Measurements from ENCODE around the gene LAMA5. TPM values are rescaled to one million over a fixed set of nuclear protein-coding genes. Genes with fewer than 3 reads are reported as not detected.

The LAMA5 gene
- total RNA-seq, 1 donor from 2014 or later = 0.70 TPM

DNA sequence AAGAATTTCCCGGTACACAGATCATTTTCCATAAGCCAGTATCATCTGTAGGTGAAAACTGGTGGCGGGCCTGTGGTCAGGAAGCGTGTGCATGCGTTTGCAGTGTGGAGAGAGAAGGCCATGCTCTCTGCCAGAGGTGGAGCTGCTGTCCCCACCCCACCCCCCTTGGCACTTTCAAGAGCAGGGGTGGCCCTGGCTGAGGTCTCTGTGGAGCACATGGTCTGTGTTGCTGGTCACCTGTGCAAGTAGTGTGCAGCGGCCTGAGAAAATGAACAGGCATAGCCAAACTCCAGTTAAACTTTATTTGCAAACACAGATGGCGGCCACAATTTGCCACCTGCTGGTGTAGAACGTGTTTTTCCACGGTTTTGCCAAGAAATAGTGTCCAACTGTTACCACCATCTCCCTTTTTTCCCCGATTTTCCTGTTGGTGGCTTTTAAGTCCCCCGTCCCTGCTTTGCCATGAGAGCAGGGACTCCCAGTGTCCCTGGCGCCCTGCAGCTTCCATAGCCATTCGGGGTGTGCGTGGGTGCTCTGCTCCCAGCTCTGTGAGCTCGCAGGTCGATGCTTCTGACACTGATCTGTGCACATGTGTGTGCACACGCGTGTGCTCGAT is 61.9 kb downstream of the LAMA5 start:
- intact Hi-C loops (cut with micrococcal nuclease) = no loop called here

DNA sequence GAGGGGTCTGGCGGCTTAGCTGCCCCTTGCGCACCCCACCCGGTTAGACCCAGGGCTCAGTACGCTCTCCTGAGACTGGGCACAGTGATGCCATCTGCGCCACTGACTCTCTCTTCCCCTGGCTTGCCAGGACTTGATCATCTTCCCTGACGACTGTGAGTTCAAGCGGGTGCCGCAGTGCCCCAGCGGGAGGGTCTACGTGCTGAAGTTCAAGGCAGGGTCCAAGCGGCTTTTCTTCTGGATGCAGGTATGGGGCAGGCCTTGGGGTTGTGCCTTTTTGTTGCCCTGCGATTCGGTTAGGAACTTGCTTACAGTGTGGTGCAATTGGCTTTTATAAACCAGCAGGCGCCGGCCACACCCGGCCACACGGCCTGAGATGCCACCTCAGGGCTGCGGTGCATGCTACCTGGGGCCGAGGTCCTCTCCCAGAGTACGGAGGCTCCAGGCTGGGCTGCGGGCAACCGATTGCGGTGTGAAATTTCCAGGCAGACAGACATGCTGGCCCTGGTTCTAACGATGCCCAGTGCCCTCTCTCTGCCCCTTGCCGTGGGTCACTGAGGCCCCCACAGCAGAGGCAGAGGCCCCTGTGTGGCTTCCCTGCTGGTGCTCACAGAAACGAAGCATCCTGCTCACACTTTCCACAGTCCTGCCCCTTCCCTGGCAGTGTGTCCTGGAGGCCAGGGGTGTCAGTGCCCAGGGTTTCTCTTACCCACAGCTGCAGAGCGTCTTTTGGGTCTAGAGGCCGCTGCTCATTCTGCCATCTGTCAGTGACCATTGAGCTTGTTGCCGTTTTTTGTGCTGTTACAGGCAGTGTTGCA is 62.6 kb downstream of the LAMA5 start:
- intact Hi-C loops (cut with micrococcal nuclease) = loop anchor here (5.0 kb wide), 4 partner anchors 162 to 633 kb away; partner anchors contain the start of genes GID8, LSM14B, PSMA7 and SS18L1

DNA sequence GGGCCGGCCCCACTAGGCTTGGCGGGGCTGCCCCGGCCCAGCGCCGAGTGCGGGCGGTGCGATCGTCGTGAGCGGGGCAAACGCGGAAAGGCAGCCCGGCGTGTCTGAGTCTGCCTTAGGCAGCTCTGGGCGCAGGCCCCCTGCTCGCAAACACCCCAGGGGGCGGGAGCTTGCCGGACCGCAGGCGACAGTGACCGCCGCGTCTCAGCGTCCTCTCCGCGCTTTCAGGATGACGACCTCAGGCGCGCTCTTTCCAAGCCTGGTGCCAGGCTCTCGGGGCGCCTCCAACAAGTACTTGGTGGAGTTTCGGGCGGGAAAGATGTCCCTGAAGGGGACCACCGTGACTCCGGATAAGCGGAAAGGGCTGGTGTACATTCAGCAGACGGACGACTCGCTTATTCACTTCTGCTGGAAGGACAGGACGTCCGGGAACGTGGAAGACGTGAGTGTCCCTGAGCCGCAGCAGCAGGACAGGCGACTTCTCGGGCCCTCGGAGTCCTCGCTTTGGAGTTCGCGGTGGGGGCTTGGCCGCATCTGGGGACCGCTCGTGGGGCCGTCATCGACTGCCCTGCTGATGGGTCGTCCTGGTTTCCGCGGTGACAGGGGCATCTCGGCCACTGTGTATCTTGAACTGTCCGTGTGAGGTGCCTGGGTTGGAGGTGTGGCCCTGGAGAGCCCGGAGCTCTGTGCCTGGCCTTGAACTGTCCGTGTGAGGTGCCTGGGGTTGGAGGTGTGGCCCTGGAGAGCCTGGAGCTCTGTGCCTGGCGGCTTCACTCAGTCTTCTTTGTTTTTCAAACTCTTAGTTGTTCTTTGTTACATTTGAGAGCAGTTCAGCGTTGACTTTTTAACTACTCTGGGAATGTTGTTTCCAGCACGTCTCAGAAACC is 63.5 kb downstream of the LAMA5 start:
- intact Hi-C loops (cut with micrococcal nuclease) = loop anchor here (2.0 to 5.0 kb wide), 6 partner anchors 103 to 634 kb away; partner anchors contain the start of genes CABLES2, GID8, LSM14B and PSMA7

DNA sequence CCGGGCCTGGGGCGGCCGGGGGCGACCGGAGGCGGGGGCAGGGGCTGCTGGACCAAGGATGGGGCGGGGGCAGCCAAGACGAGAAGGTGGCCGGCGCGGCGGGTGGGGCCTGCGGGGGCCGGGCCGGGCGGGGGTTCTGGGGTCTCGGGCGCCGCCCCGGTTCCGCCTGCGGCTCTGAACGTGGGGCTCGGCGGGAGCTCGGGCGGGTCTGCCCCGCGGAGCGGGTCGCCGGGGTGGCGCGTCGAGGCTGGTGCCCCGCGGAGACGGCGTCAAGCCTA is 64.1 kb downstream of the LAMA5 start:
- intact Hi-C loops (cut with micrococcal nuclease) = loop anchor here (2.0 to 5.0 kb wide), 6 partner anchors 104 to 634 kb away; partner anchors contain the start of genes CABLES2, GID8, LSM14B and PSMA7

DNA sequence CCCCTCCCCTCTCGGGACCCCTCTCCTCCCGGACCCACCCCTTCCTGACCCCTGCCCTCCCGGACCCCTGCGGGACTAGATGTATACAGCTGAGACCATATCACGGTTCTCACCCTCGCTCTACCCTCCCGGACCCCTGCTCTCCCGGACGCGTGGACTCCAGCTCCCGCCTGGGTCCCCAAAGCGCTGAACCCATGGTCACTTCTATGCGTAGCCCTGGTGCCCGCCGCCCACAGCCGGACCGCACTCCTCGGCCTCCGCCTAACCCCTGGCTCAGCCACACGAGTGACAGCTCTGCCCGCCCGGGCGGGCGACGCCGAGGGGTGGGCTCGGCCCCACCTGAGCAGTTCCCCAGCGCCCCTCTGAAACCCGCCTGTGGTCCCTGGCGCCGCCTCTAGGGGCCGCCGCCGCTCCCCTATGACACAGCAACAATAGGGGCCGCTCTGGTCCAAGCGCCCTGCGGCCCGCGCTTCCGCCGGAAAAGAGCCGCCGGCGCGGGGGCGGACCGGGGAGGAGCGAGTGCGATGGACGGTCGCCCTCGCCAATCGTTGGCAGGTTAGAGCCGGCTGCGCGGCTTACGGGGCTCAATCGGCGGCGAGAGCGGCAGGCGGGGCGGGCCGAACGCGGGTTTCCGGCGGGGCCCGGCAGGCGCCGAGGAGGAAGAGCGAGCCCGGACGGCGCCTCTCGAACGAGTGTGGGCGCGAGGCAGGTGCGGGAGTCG is 64.6 kb downstream of the LAMA5 start, which contains the start of gene ADRM1:
TSS of gene ADRM1 (plus strand) at position 657 of the 721 bp plus-strand sequence. CDS start 572 bp downstream, outside the sequence.
- intact Hi-C loops (cut with micrococcal nuclease) = loop anchor here (1.0 to 5.0 kb wide), 12 partner anchors 63 to 635 kb away; partner anchors contain the start of genes CABLES2, GID8, LSM14B and MTG2

DNA sequence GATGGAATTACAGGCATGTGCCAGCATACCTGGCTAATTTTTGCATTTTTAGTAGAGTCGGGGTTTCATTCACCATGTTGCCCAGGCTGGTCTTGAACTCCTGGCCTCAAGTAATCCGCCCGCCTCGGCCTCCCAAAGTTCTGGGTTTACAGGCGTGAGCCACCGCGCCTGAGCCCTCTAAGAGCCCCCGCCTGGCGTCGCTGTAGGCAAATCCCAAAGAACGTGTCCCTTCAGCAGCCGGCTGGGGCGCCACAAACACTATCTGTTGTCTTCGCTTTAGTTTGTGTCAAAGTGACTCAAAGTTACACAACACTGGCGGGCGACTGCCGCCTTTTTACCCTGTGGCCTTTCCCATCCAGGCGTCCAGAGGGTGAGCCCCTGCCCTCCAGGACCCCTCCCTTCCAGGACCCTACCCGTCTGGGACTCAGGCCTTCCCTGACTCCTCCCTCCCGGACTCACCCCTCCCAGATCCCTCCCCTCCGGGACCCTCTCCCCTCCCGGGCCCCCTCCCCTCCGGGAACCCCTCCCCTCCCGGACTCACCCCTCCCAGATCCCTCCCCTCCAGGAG is 65.3 kb downstream of the LAMA5 start:
- intact Hi-C loops (cut with micrococcal nuclease) = loop anchor here (1.0 to 5.0 kb wide), 12 partner anchors 63 to 635 kb away; partner anchors contain the start of genes CABLES2, GID8, LSM14B and MTG2

DNA sequence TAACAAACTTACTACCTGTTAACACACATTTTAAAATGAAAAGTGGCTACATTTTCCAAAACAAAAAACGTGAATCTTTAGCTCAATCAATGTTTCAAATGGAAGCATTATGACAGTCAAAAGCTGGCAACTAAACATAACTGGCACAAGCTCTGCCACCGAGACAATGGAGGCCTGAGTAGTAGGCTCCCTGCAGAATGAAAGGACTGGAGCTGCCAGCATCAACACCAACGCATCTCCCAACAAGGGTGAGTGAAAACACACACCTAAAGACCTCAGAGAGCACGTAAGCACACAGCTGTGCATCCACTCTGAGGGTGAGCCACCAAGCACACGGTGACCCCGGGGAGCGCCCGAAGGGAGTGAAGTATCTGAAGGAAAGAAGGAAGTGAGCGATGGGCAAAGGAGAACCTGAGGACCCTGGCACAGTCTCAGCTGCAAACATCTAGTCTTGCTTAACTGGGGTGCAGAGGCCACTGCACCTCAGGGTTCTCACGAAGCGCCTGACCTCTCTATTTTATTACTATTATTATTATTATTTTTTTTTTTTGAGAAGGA is 65.9 kb downstream of the LAMA5 start:
- intact Hi-C loops (cut with micrococcal nuclease) = loop anchor here (5.0 kb wide), 4 partner anchors 159 to 636 kb away; partner anchors contain the start of genes GID8, LSM14B, PSMA7 and SS18L1

DNA sequence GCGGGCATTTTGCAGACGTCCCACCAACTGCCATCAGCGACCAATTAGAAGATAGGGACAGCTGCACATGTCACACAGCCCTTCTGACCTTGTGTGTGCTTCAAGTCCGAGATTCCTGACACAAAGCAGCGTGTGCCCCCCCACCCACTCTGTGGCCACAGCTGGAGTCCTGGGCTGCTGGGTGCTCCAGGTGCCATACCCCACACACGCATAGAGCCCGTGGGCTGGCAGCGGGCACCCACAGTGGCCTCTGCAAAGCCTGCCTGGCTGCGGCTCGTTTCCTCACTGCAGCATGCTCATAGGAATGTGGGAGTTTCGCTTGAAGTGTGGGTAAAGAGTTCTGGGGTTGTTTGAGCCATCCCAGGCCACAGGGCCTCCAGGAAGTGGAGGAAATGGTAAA is 66.8 kb downstream of the LAMA5 start:
- intact Hi-C loops (cut with micrococcal nuclease) = loop anchor here (5.0 kb wide), 4 partner anchors 158 to 637 kb away; partner anchors contain the start of genes GID8, LSM14B, PSMA7 and SS18L1

DNA sequence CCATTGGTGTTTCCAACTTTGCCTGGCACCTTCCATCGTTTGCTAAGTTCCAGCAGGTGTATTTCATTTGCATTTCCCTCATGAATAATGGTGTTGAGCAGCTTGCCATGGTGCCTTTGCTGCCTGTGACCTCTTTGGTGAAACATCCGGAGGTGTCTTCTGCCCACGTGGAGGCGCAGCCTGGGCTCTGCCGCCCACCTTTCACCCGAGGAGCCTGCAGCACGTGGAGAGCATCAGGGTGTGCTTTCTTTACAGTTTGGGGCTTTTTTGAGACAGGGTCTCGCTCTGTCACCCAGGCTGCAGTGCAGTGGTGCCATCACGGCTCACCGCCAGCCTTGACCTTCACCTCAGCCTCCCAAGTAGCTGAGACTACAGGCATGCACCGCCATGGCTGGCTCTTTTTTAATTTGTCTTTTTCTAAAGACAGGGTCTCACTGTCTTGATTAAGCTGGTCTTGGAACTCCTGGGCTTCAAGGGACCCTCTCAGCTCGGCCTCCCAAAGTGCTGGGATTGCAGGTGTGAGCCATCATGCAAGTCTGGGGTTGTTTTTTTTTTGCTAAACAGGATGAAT is 67.4 kb downstream of the LAMA5 start:
- intact Hi-C loops (cut with micrococcal nuclease) = loop anchor here (5.0 kb wide), 4 partner anchors 157 to 638 kb away; partner anchors contain the start of genes GID8, LSM14B, PSMA7 and SS18L1

DNA sequence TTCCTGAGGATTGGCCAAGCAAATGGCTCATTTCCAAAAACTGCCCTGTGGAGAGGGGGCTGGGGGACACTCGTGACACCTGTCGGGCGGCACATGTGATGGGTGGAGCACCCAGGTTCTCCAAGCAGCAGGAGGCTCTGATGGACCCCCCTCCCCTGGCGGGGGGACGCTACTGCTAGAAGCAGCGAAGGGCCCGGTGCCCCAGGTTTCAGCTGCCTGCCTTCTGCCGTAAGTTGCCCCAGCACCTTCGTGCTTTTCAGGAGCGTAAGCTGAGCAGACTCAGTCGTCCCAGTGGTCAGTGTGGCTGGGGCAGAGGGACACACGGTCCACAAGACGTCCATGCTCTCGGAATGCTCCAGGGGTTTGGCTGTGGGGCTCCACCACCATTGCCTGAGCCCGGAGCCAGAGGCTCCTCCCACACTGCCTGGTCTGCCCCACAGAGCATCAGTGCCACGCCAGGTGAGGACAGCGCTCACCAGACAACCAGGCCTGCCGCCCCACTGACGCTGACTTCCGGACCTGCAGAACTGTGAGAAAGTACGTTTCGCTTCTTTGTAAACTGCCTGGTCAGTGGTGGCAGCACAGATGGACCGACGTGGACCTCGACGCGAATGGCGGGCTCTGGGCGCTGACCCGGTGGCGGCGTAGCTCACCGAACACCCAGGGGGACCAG is 68.4 kb downstream of the LAMA5 start:
- intact Hi-C loops (cut with micrococcal nuclease) = no loop called here

DNA sequence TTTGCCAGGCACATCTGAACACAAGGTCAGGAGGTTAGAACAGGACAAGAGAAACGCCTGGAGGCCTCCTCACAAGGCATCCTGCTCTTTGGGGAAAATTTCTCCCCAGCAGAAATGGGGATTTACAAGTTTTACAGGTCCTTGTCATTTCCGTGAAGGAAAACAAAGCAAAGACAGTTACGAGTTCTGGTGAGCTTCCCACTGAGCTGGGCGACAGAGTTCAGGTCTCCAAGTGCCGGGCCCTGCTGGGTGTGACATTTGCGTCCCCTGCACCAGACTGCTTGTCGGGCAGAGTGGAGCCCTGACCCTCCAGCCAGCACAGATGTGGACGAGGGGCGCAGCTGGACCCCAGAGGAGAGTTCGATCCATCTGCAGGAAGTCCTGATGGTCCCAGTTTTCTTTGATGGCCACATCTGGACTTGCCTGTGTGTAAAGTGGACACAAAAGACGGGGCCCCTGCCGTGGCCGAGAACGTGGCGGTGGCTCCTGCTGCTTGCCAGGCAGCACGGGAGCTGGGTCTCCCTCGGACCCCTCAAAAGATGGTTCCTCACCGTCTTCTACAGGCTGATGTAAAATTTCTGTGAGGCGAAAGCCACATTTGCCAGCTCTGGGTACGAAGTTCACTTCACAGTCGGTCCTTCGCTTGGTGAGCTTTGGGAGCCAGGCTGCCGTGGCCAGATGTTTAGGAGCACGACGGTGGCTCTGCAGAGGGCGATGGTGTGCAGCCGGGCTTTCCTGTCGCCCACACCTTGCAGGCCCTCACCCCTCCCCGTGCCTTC is 69.5 kb downstream of the LAMA5 start:
- intact Hi-C loops (cut with micrococcal nuclease) = no loop called here

DNA sequence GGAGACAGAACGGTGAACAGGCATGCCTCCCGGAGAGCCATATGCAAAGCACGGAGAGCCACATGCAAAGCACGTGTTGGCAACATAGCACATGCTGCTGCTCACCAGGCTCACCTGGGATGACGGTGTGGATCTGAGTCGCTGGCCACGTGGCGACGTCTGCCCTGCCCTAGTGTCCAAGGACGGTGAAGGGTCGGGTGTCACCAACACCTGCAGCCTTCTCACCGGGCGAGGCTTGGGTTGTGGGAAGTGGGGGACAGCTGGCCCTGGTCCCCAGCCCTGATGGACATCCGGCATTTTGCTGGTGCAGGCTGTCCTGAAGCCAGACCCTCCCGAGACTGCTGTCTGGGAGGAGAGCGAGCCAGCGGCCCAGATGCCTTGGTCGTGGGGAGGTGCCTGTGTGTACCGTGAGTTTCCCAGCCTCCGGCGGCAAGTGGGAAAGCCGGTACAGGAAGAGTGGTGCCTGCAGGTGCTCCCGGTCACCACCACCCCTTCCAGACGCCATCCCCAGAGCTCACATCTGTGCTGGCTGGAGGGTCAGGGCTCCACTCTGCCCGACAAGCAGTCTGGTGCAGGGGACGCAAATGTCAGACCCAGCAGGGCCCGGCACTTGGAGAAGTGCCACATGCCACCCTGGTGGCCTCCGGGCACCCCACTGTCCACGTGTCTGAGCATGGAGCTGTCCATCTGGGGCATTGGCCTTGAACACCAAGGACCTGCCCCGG is 70.2 kb downstream of the LAMA5 start:
- intact Hi-C loops (cut with micrococcal nuclease) = no loop called here

DNA sequence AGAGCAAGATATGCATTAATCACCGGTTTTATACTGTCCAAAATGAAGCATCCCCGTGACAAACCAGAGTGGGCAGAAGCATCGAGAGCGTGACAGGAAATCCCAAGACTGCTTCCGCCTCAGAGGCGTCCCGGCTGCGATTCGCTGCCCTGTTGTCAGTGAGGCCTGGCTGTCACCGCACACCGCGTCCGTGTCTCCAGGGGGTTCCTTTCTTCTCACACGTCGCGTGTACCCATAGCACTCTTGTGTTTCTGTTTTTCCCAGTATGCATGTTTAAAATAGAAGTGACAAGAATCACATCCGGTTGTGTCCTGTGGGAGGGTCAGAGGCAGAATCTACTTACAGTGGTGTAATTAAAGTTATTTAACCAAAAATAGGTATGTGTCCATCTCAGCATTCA is 72.6 kb downstream of the LAMA5 start:
- intact Hi-C loops (cut with micrococcal nuclease) = no loop called here

DNA sequence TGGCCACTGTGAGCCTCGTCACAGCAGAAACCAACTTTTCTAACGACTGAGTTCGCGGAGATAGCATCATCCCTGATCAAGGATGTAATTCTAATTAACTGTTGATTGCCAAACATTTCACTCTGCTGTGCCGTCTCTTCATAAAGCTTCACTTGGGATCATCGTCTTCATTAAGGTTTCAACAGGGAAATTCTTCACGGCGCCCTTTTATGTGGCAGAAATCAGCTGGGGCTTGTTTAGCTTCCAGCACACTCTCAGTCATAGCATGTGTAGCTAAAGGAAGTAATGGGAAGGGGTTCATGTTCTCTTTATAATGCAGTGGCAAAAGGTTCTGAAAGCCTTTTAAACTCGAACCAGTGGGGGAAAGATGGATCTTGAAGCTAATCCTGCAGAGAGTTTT is 73.2 kb downstream of the LAMA5 start:
- intact Hi-C loops (cut with micrococcal nuclease) = no loop called here

DNA sequence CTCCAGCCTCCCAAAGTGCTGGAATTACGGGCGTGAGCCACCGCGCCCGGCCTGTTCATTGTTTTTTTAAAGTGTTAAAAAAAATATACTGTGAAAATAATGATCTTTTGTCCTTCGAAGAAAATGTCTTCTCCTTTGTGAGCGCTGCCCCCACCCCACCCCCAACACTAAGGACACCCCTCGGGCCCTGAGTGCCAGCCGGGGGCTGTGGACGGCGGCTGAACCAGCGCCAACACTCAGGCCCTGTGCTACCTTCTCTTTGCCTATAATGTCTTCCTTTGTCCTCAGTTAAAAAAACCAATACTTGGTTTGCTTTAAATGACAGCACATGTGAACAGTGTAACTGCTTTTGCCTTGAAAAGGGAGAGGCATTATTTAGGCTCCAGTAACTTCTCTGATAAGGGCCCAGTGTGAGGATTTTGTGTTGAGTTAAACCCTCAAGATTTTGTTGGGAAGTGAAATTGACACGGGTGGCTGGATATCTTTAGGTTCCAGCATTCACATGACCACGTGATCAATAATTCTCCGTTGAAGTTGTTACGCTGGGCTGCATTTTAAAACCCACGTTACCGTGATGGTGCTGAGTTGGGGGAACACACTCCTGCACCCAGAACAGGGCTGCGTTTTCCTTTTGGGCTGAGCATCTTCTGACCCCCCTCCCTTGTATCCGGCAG is 73.9 kb downstream of the LAMA5 start:
- intact Hi-C loops (cut with micrococcal nuclease) = no loop called here

DNA sequence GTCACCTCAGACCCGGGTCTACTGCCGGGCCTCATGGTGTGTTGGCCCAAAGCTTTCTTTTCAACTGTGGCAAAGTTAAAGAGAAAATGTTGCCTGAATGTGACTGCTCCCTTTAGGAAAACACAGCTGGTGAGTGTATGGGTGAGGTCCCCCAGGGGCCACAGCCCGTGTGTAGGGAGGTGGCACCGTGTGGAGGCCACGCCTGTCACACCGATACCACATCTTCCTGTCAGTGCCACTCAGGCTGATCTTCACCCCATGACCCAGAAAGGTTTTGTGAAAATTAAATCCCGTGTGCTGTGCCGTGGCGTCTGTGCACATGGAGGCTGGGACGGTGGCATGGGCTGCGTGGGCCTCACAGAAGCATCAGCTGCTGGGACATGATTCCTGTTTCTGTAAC is 75.0 kb downstream of the LAMA5 start:
- intact Hi-C loops (cut with micrococcal nuclease) = no loop called here

Data from T-helper 2 cell treated with Interferon-gamma antibody and Interleukin-4, amounts not matched to agents 100 ng/mL and 5 ng/mL, for 36 hours (primary cell).